GM12878 (cell line): Measurements from ENCODE around the gene GOLGA6A. TPM values are rescaled to one million over a fixed set of nuclear protein-coding genes. Genes with fewer than 3 reads are reported as not detected.

Experiments
- MLLT1 ChIP-seq: fragments of 450-650 bp; IDR thresholded peaks from 2 replicates; pipeline ENCODE4 v1.6.1; 2016; ENCODE audit warnings: mild to moderate bottlenecking
- MYB ChIP-seq: fragments of 150-350 bp; IDR thresholded peaks from 2 replicates; pipeline ENCODE4 v1.6.1; 2014; ENCODE audit warnings: mild to moderate bottlenecking, low read depth, low read length, borderline replicate concordance
- REST ChIP-seq: IDR thresholded peaks from 2 replicates; pipeline ENCODE4 v1.6.1; 2012; ENCODE audit warnings: mild to moderate bottlenecking, low read depth, low read length
- TCF3 ChIP-seq: IDR thresholded peaks from 2 replicates; pipeline ENCODE4 v1.6.1; 2012; ENCODE audit warnings: low read depth, mild to moderate bottlenecking, low read length, borderline replicate concordance; ENCODE audit not compliant: insufficient read depth
- ZBTB33 ChIP-seq: fragments of 450-650 bp; IDR thresholded peaks from 2 replicates; pipeline ENCODE4 v1.6.1; 2017; ENCODE audit warnings: mild to moderate bottlenecking
- polyA plus RNA-seq, 11 experiments: library from polyadenylated mRNA; depleted of rRNA in 4 of 11; unstranded in 6 of 11; stranded (reverse) in 5 of 11; fragments of >200 nt; fragmentation: Nextera tagmentation in 4 of 11; fragmentation: Illumina TruSeq in 1 of 11; extraction: Ambion mirVana in 4 of 11; extraction: Trizol in 1 of 11; gene quantifications; 1 replicate in 1 of 11; 2 replicates in 10 of 11; pipeline versions ENCODE4 v1.2.1 to v1.2.3, GENCODE V29; 2011 to 2016; ENCODE audit warnings: inconsistent platforms in 2 of 11, missing spikeins in 2 of 11, low read depth in 1 of 11
- total RNA-seq, 4 experiments: library from RNA; depleted of rRNA in 3 of 4; stranded (reverse); fragments of >200 nt in 3 of 4; fragmentation: Illumina TruSeq in 1 of 4; extraction: Trizol in 1 of 4; gene quantifications; 2 replicates each; pipeline versions ENCODE4 v1.2.1 to v1.2.3, GENCODE V29; 2013 to 2021

Gene GOLGA6A
- total and polyA plus RNA-seq, 10 of the 15 experiments (the other 5 are each of a cell fraction or from before 2014, with no cell fraction given): not detected

GRCh38 chr15:74024687-74025086 is 57.7 kb downstream of the GOLGA6A start (continued):
- TF ChIP-seq ZBTB33: no peak
- no peak for TF ChIP-seq MLLT1
- TF ChIP-seq REST: no peak
- TF ChIP-seq MYB: no peak
- no peak for TF ChIP-seq TCF3
